ENCODE results near the gene MRPL4. TPM values are rescaled to one million over a fixed set of nuclear protein-coding genes. Genes with fewer than 3 reads are reported as not detected.
"Not testable (repeated sequence)": the region's sequence is repeated elsewhere in the genome, so short reads cannot be mapped to it uniquely, and the experiment has no call there.

The MRPL4 gene
- total RNA-seq, 1 experiment from 2014 or later, result 112 TPM

DNA sequence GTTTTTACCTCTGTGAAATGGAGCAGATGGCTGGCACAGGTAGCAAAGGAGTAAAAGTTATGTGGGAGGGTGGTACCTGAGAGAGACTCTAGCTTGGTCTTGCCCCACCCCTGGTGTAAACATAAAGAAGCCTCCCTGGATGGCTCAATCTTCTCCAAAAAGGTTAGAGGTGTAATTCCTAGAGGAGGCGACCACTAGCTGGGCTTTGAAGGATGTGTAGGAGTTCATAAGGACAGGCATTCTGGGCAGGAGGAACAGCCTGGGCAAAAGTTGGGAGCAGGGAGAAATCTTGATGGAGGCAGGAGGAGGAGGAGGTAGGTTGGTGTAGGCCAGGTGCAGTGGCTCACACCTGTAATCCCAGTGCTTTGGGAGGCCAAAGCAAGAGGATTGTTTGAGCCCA lies 26.9 kb downstream of the MRPL4 start:
- POLR2A ChIA-PET (ENCODE audit: low non-redundant PET), result no interaction called here

DNA sequence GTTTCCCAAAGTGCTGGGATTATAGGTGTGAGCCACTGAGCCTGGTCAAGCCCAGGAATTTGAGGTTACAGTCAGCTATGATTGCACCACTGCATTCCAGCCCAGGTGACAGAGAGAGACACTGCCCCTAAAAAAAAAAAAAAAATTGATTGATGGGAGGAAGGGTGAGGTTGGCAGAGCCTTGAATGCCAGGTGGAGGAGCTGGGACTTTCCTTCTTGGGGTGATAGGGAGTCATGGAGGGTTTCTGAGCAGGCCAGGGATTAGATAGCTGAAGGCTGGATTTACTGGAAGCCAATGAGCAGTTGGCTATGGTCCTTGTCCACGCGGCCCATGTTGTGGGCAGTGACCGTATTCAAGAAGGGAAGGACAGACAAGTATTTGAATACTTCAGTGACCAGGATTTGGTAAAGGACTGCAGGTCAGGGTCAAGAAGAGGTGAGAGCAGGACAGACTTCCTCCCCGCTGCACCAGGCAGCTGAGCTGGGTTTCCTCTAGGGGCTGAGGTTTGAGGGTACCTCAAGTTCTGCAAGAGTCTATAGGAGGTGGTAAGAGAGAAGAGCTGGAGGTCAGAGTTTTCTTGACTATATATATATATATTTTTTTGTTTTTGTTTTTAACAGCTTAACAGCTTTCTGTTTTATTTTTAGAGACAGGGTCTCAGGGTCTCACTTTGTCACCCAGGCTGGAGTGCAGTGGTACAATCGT lies 27.9 kb downstream of the MRPL4 start:
- ChIA-PET CTCF (interaction anchor here (0.7 to 1.5 kb wide), 2 partner anchors 9 to 60 kb away, joined by 4 read pairs; partner anchors contain the start of gene ICAM1), POLR2A (ENCODE audit: low non-redundant PET) (no interaction called here)
- Histone ChIP-seq H3K27me3 (replicated peaks; ENCODE audit: insufficient read depth, low read depth, low read length, poor library complexity) (no peaks in the 10 kb centered on the region), H3K4me1 (ENCODE audit: insufficient read depth, low read length, poor library complexity, severe bottlenecking) (no peaks in the 10 kb centered on the region), H3K27ac (ENCODE audit: low read depth, low read length, poor library complexity, severe bottlenecking) (no peak overlapping the region), H3K9me3 (ENCODE audit: low read depth, low read length, poor library complexity, severe bottlenecking) (no peaks in the 10 kb centered on the region), H3K36me3 (ENCODE audit: insufficient read depth, low read length, poor library complexity, severe bottlenecking) (no peaks in the 10 kb centered on the region), H3K4me3 (ENCODE audit: low read depth, low read length, poor library complexity, severe bottlenecking) (no peak overlapping the region)
- intact Hi-C loops (cut with micrococcal nuclease; ENCODE audit: unreplicated experiment), result no loop called here
- DNase-seq (ENCODE audit: low spot score), result no peak
- BruUV-seq (replicated peaks), result no TSS peak
- TF ChIP-seq EZH2 (IDR thresholded peaks at IDR 0.05; ENCODE audit: borderline replicate concordance, low read depth, low read length, poor library complexity, severe bottlenecking), result no peak
- TF ChIP-seq, protein P1, sequence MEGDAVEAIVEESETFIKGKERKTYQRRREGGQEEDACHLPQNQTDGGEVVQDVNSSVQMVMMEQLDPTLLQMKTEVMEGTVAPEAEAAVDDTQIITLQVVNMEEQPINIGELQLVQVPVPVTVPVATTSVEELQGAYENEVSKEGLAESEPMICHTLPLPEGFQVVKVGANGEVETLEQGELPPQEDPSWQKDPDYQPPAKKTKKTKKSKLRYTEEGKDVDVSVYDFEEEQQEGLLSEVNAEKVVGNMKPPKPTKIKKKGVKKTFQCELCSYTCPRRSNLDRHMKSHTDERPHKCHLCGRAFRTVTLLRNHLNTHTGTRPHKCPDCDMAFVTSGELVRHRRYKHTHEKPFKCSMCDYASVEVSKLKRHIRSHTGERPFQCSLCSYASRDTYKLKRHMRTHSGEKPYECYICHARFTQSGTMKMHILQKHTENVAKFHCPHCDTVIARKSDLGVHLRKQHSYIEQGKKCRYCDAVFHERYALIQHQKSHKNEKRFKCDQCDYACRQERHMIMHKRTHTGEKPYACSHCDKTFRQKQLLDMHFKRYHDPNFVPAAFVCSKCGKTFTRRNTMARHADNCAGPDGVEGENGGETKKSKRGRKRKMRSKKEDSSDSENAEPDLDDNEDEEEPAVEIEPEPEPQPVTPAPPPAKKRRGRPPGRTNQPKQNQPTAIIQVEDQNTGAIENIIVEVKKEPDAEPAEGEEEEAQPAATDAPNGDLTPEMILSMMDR (conservative IDR thresholded peaks at IDR 0.05; ENCODE audit: low read depth, low read length), result no peak

More for the DNA sequence above, 26.9 kb downstream of the MRPL4 start:
- Histone ChIP-seq H3K36me3 (ENCODE audit: insufficient read depth, low read length, poor library complexity, severe bottlenecking) (no peaks in the 10 kb centered on the region), H3K27me3 (replicated peaks; ENCODE audit: insufficient read depth, low read depth, low read length, poor library complexity) (no peaks in the 10 kb centered on the region), H3K4me1 (ENCODE audit: insufficient read depth, low read length, poor library complexity, severe bottlenecking) (no peaks in the 10 kb centered on the region), H3K9me3 (ENCODE audit: low read depth, low read length, poor library complexity, severe bottlenecking) (no peaks in the 10 kb centered on the region), H3K4me3 (ENCODE audit: low read depth, low read length, poor library complexity, severe bottlenecking) (no peak overlapping the region), H3K27ac (ENCODE audit: low read depth, low read length, poor library complexity, severe bottlenecking) (no peak overlapping the region)
- BruUV-seq (replicated peaks), result no TSS peak
- CTCF ChIA-PET, result interaction anchor here (1.5 kb wide), 1 partner anchor 8 kb away, joined by 4 read pairs; the partner anchor contains the start of gene ICAM1
- no peak for DNase-seq (ENCODE audit: low spot score)
- TF ChIP-seq EZH2 (IDR thresholded peaks at IDR 0.05; ENCODE audit: borderline replicate concordance, low read depth, low read length, poor library complexity, severe bottlenecking), result no peak
- TF ChIP-seq, protein P1 (conservative IDR thresholded peaks at IDR 0.05; ENCODE audit: low read depth, low read length), result no peak
- intact Hi-C loops (cut with micrococcal nuclease; ENCODE audit: unreplicated experiment), result no loop called here

- POLR2A ChIA-PET (ENCODE audit: low non-redundant PET); H3K27me3 ChIP-seq (replicated peaks; ENCODE audit: insufficient read depth, low read depth, low read length, poor library complexity); DNase-seq (ENCODE audit: low spot score); intact Hi-C loops (cut with micrococcal nuclease; ENCODE audit: unreplicated experiment); H3K9me3 ChIP-seq (ENCODE audit: low read depth, low read length, poor library complexity, severe bottlenecking); H3K4me3 ChIP-seq (ENCODE audit: low read depth, low read length, poor library complexity, severe bottlenecking); BruUV-seq (replicated peaks); H3K27ac ChIP-seq (ENCODE audit: low read depth, low read length, poor library complexity, severe bottlenecking); CTCF ChIA-PET; H3K36me3 ChIP-seq (ENCODE audit: insufficient read depth, low read length, poor library complexity, severe bottlenecking): not testable (repeated sequence)
- peaks cover 11% of the 10 kb centered on the region for H3K4me1 ChIP-seq (ENCODE audit: insufficient read depth, low read length, poor library complexity, severe bottlenecking)
These were observed 30.0 kb downstream of the MRPL4 start for GRCh38 chr19:10282043-10282442.

All from A673 (cell line).